HCT116 (cell line): ENCODE measurements around the gene CLN5. TPM values are rescaled to one million over a fixed set of nuclear protein-coding genes. Genes with fewer than 3 reads are reported as not detected.

Experiments used
- ATAC-seq: fragments of 200-7000 bp; cut with Tn5 transposase; 2 replicates; pipeline ENCODE4 v1.9.1; 2020; ENCODE audit warnings: mild to moderate bottlenecking, moderate library complexity
- BruUV-seq: library from RNA; stranded (reverse); fragments of 400-500 nt; replicated peaks from 2 replicates; lab custom pipeline; 2021; lab: Mats Ljungman, UMichigan
- CTCF ChIA-PET: fragments of 300-600 bp; sonication (Branson Sonifier 250); formaldehyde crosslinking; loops from one replicate; lab custom pipeline; 2021; ENCODE audit warnings: antibody characterized with exemption; lab: Charles Lee
- POLR2A ChIA-PET: fragments of 300-600, 350-600 bp; sonication (Branson Sonifier 250); formaldehyde crosslinking; loops from one replicate; lab custom pipeline; 2021; ENCODE audit warnings: antibody characterized with exemption; lab: Charles Lee
- RAD21 ChIA-PET, 2 experiments: fragments of 300-600 bp; sonication (Branson Sonifier 250); formaldehyde crosslinking; loops; one replicate each; lab custom pipeline; 2023; ENCODE audit warnings: low total read pairs in 2 of 2; ENCODE audit not compliant: uncharacterized antibody in 2 of 2, unreplicated experiment in 2 of 2, low non-redundant PET in 1 of 2; lab: Charles Lee
- DNase-seq: peaks from one replicate; pipeline ENCODE4 v3.0.0-alpha.2; 2010; ENCODE audit warnings: low read depth, low spot score
- H2AFZ ChIP-seq: fragments of 200-600 bp; shearing (Covaris generic), sonication (generic); 2 replicates; pipeline ENCODE4 v1.6.1; 2017; ENCODE audit warnings: low read depth, mixed run types, mixed read lengths, antibody characterized with exemption, low read length; ENCODE audit not compliant: poor library complexity, severe bottlenecking
- H3K27ac ChIP-seq: 2 replicates; pipeline ENCODE4 v1.5.1; 2012; ENCODE audit warnings: low read depth, low read length
- H3K27me3 ChIP-seq: fragments of 200-600 bp; sonication (generic); 2 replicates; pipeline ENCODE4 v1.6.1; 2016; ENCODE audit warnings: mixed run types, low read length, mixed read lengths; ENCODE audit not compliant: insufficient read depth
- H3K36me3 ChIP-seq, 2 experiments: fragments of 200-500 bp in 1 of 2; fragments of 200-600 bp in 1 of 2; sonication (Bioruptor generic) in 1 of 2; sonication (generic) in 1 of 2; 2 replicates each; pipeline versions ENCODE4 v1.5.1 to v1.6.1; 2014 to 2016; ENCODE audit warnings: low read length in 2 of 2, inconsistent platforms in 1 of 2, mixed read lengths in 1 of 2, mixed run types in 1 of 2; ENCODE audit not compliant: insufficient read depth in 2 of 2, control insufficient read depth in 1 of 2
- H3K4me1 ChIP-seq, 2 experiments: fragments of 200-600 bp in 1 of 2; sonication (generic) in 1 of 2; 2 replicates each; pipeline versions ENCODE4 v1.5.1 to v1.6.1; 2012 to 2017; ENCODE audit warnings: low read length in 2 of 2, inconsistent platforms in 1 of 2, mild to moderate bottlenecking in 1 of 2, mixed read lengths in 1 of 2, mixed run types in 1 of 2, moderate library complexity in 1 of 2; ENCODE audit not compliant: insufficient read depth in 2 of 2, control insufficient read depth in 1 of 2
- H3K4me2 ChIP-seq: fragments of 200-600 bp; sonication (generic); 2 replicates; pipeline ENCODE4 v1.6.1; 2017; ENCODE audit warnings: mixed run types, low read length, mixed read lengths
- H3K4me3 ChIP-seq, 2 experiments: fragments of 200-600 bp in 1 of 2; sonication (generic) in 1 of 2; replicated peaks in 1 of 2; 2 replicates each; pipeline ENCODE4 v1.5.1; 2011 to 2016; ENCODE audit warnings: low read length in 2 of 2, control low read depth in 1 of 2, low read depth in 1 of 2, mild to moderate bottlenecking in 1 of 2, mixed read lengths in 1 of 2, mixed run types in 1 of 2
- H3K79me2 ChIP-seq: fragments of 200-600 bp; sonication (generic); 2 replicates; pipeline ENCODE4 v1.6.1; 2017; ENCODE audit warnings: mild to moderate bottlenecking, mixed run types, low read length, moderate library complexity, mixed read lengths; ENCODE audit not compliant: insufficient read depth
- H3K9ac ChIP-seq: fragments of 200-600 bp; sonication (generic); 2 replicates; pipeline ENCODE4 v1.6.1; 2016; ENCODE audit warnings: low read length, mixed read lengths
- H3K9me2 ChIP-seq: fragments of 200-600 bp; sonication (generic), shearing (Covaris generic); 2 replicates; pipeline ENCODE4 v1.6.1; 2017; ENCODE audit warnings: mixed run types, mild to moderate bottlenecking, moderate library complexity; ENCODE audit not compliant: insufficient read depth
- H3K9me3 ChIP-seq, 2 experiments: fragments of 200-500 bp in 1 of 2; fragments of 200-600 bp in 1 of 2; sonication (Bioruptor generic) in 1 of 2; sonication (generic) in 1 of 2; 2 replicates each; pipeline ENCODE4 v1.6.1; 2014 to 2017; ENCODE audit warnings: low read length in 2 of 2, mixed read lengths in 2 of 2, inconsistent platforms in 1 of 2, low read depth in 1 of 2, mild to moderate bottlenecking in 1 of 2, mixed run types in 1 of 2, moderate library complexity in 1 of 2; ENCODE audit not compliant: control insufficient read depth in 1 of 2, insufficient read depth in 1 of 2
- H4K20me1 ChIP-seq: fragments of 200-600 bp; sonication (generic), shearing (Covaris generic); 2 replicates; pipeline ENCODE4 v1.6.1; 2017; ENCODE audit warnings: mixed run types, mild to moderate bottlenecking, moderate library complexity; ENCODE audit not compliant: insufficient read depth
- CBX3 ChIP-seq: IDR thresholded peaks from 2 replicates; pipeline ENCODE4 v1.6.1; 2012; ENCODE audit warnings: low read depth
- EZH2phosphoT487 ChIP-seq: fragments of 200-600 bp; IDR thresholded peaks from 2 replicates; pipeline ENCODE4 v1.6.1; 2018; ENCODE audit warnings: antibody characterized with exemption, borderline replicate concordance
- SP1 ChIP-seq: IDR thresholded peaks from 2 replicates; pipeline ENCODE4 v1.6.1; 2012; ENCODE audit warnings: low read depth
- YY1 ChIP-seq: IDR thresholded peaks from 2 replicates; pipeline ENCODE4 v1.6.1; 2011; ENCODE audit warnings: low read length, low read depth, moderate library complexity, mild to moderate bottlenecking; ENCODE audit not compliant: insufficient replicate concordance; ENCODE audit errors: extremely low read depth
- ZNF274 ChIP-seq: fragments of 200-500 bp; sonication (Bioruptor generic); IDR thresholded peaks from 2 replicates; pipeline ENCODE4 v1.6.1; 2014; ENCODE audit warnings: mild to moderate bottlenecking, low read depth, low read length, inconsistent platforms
- intact Hi-C: fragments of 100-400 bp; cut with micrococcal nuclease; formaldehyde crosslinking; loops from 2 replicates; pipeline ENCODE4 v1.10.0; 2022
- total RNA-seq: library from RNA; stranded (reverse); gene quantifications from one replicate; pipeline ENCODE4 v1.2.1, GENCODE V29; 2021; ENCODE audit not compliant: unreplicated experiment
- TF ChIP-seq, protein P1 (sequence below): IDR thresholded peaks from 2 replicates; pipeline ENCODE4 v1.6.1; 2011; ENCODE audit warnings: mild to moderate bottlenecking, low read length, moderate library complexity; ENCODE audit not compliant: insufficient replicate concordance; ENCODE audit errors: extremely low read depth
- TF ChIP-seq, protein P2 (sequence below), 3 experiments: fragments of 200-600 bp in 1 of 3; sonication (generic) in 1 of 3; IDR thresholded peaks in 2 of 3; conservative IDR thresholded peaks in 1 of 3; 2 replicates each; pipeline ENCODE4 v1.5.1; 2012 to 2017; ENCODE audit warnings: low read depth in 2 of 3, low read length in 2 of 3, antibody characterized with exemption in 1 of 3, borderline replicate concordance in 1 of 3, control low read depth in 1 of 3, mild to moderate bottlenecking in 1 of 3, mixed read lengths in 1 of 3, mixed run types in 1 of 3, moderate library complexity in 1 of 3; ENCODE audit not compliant: insufficient read depth in 1 of 3
- TF ChIP-seq, protein P3 (sequence below): IDR thresholded peaks from 2 replicates; pipeline ENCODE4 v1.6.1; 2012
- TF ChIP-seq, protein P4 (sequence below): IDR thresholded peaks from 2 replicates; pipeline ENCODE4 v1.6.1; 2012; ENCODE audit warnings: low read depth

The CLN5 gene
- total RNA-seq, 1 experiment from 2014 or later: 21.4 TPM

DNA sequence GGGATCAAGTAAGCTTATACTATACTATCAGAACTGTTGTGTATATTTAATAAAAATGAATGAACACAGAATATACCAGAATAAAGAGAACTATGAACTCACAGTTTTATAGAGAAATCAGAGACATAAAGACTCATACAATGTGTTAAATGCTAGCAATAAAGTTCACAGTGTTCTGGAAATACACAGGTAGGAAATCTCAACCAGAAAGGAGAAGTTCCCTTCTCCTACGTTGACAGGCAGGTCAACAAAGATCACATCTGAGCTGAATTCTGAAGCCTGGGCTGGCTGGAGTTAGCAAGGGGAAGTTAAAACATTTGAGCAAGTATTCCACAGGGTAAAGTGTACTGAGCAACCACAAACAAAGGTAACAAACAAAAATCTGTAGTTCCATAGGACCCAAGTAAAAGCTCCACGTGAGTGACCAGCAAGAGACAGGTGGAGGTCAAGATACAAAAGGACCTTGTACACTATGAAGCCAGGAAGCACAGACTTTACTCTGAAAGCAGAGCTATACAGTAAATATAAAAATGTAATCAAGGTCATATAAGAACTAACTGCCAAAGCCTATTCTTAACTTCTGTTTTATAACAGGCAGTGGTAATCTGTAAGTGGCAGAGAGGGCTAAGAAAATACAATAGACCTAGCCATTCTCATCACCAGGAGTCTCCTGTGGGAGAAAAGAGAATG is 22.1 kb downstream of the CLN5 start:
- Histone ChIP-seq H3K9me3 (no peaks in the 10 kb centered on the region), H3K79me2 (peaks cover 64% of the 10 kb centered on the region), H3K9ac (no peak overlapping the region), H3K27me3 (no peaks in the 10 kb centered on the region), H3K9me2 (no peaks in the 10 kb centered on the region), H3K36me3 (peaks cover 34 to 37% of the 10 kb centered on the region in 2 experiments), H3K4me2 (no peak overlapping the region), H4K20me1 (no peaks in the 10 kb centered on the region), H3K4me3 (no peak overlapping the region), H3K27ac (no peak overlapping the region), H2AFZ (no peak overlapping the region), H3K4me1 (no peaks in the 10 kb centered on the region)
- intact Hi-C loops: no loop called here
- TF ChIP-seq EZH2phosphoT487 (no peak), YY1 (no peak), ZNF274 (no peak), CBX3 (no peak)
- no TSS peak for BruUV-seq
- ChIA-PET POLR2A (no interaction called here), RAD21 (no interaction called here), CTCF (no interaction called here)
- ATAC-seq (no peak), DNase-seq (no peak)

DNA sequence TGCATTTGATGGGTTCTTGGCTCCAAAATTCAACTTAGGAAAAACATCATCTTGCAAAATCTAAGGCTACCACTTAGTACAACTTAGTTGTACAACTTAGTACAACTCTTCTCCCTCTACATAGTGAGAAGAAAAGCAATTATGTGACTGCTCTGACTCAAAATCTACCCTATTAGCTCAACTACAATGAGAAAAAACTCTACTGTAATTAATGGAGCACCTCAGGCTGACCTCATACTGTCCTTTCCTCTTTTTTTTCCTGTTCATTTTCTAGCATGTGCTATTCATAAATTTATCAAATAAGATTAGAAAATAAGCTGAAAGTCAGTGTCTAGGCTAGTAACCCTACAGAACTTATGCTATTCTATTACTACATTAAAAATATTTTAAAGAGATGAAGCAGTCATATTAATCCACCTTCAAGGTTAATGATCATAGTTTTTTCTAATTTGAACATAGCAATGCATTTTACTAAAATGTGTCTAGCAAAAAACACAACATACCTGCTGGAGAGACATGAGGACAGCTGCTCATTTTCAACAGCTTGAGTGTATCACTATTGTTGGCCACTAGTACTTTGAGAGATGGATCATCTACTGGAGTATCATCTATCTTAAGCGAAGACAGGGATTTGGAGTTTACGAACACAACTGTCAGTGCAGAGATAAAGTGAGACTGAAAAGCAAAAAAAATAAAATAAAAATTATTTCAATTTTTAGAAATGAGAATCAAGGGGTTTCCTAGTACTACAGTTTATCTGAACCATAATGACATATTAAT is 23.2 kb downstream of the CLN5 start:
- Histone ChIP-seq H3K4me2 (no peak overlapping the region), H3K36me3 (peaks cover 32 to 37% of the 10 kb centered on the region in 2 experiments), H2AFZ (no peak overlapping the region), H3K4me1 (no peaks in the 10 kb centered on the region), H4K20me1 (no peaks in the 10 kb centered on the region), H3K9me3 (no peaks in the 10 kb centered on the region), H3K4me3 (no peak overlapping the region), H3K9ac (no peak overlapping the region), H3K9me2 (no peaks in the 10 kb centered on the region), H3K27me3 (no peaks in the 10 kb centered on the region), H3K79me2 (peaks cover 70% of the 10 kb centered on the region), H3K27ac (no peak overlapping the region)
- ChIA-PET CTCF (no interaction called here), RAD21 (no interaction called here), POLR2A (no interaction called here)
- DNase-seq: no peak
- intact Hi-C loops: no loop called here
- ATAC-seq: no peak
- no TSS peak for BruUV-seq
- TF ChIP-seq, protein P1, sequence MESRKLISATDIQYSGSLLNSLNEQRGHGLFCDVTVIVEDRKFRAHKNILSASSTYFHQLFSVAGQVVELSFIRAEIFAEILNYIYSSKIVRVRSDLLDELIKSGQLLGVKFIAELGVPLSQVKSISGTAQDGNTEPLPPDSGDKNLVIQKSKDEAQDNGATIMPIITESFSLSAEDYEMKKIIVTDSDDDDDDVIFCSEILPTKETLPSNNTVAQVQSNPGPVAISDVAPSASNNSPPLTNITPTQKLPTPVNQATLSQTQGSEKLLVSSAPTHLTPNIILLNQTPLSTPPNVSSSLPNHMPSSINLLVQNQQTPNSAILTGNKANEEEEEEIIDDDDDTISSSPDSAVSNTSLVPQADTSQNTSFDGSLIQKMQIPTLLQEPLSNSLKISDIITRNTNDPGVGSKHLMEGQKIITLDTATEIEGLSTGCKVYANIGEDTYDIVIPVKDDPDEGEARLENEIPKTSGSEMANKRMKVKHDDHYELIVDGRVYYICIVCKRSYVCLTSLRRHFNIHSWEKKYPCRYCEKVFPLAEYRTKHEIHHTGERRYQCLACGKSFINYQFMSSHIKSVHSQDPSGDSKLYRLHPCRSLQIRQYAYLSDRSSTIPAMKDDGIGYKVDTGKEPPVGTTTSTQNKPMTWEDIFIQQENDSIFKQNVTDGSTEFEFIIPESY: no peak
- TF ChIP-seq, protein P2, sequence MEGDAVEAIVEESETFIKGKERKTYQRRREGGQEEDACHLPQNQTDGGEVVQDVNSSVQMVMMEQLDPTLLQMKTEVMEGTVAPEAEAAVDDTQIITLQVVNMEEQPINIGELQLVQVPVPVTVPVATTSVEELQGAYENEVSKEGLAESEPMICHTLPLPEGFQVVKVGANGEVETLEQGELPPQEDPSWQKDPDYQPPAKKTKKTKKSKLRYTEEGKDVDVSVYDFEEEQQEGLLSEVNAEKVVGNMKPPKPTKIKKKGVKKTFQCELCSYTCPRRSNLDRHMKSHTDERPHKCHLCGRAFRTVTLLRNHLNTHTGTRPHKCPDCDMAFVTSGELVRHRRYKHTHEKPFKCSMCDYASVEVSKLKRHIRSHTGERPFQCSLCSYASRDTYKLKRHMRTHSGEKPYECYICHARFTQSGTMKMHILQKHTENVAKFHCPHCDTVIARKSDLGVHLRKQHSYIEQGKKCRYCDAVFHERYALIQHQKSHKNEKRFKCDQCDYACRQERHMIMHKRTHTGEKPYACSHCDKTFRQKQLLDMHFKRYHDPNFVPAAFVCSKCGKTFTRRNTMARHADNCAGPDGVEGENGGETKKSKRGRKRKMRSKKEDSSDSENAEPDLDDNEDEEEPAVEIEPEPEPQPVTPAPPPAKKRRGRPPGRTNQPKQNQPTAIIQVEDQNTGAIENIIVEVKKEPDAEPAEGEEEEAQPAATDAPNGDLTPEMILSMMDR (IDR thresholded peaks at IDR 0.05 in 2 of 3, conservative IDR thresholded peaks at IDR 0.05 in 1 of 3; ENCODE audit: borderline replicate concordance in 1 of 3, insufficient read depth in 1 of 3, low read depth in 2 of 3, low read length in 2 of 3): no peak
- no peak for TF ChIP-seq SP1
- TF ChIP-seq, protein P3, sequence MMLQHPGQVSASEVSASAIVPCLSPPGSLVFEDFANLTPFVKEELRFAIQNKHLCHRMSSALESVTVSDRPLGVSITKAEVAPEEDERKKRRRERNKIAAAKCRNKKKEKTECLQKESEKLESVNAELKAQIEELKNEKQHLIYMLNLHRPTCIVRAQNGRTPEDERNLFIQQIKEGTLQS: no peak
- TF ChIP-seq, protein P4, sequence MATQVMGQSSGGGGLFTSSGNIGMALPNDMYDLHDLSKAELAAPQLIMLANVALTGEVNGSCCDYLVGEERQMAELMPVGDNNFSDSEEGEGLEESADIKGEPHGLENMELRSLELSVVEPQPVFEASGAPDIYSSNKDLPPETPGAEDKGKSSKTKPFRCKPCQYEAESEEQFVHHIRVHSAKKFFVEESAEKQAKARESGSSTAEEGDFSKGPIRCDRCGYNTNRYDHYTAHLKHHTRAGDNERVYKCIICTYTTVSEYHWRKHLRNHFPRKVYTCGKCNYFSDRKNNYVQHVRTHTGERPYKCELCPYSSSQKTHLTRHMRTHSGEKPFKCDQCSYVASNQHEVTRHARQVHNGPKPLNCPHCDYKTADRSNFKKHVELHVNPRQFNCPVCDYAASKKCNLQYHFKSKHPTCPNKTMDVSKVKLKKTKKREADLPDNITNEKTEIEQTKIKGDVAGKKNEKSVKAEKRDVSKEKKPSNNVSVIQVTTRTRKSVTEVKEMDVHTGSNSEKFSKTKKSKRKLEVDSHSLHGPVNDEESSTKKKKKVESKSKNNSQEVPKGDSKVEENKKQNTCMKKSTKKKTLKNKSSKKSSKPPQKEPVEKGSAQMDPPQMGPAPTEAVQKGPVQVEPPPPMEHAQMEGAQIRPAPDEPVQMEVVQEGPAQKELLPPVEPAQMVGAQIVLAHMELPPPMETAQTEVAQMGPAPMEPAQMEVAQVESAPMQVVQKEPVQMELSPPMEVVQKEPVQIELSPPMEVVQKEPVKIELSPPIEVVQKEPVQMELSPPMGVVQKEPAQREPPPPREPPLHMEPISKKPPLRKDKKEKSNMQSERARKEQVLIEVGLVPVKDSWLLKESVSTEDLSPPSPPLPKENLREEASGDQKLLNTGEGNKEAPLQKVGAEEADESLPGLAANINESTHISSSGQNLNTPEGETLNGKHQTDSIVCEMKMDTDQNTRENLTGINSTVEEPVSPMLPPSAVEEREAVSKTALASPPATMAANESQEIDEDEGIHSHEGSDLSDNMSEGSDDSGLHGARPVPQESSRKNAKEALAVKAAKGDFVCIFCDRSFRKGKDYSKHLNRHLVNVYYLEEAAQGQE: no peak
